NOMO-1 (cell line): ENCODE measurements around the gene SPOPL.
A peak's percentile ranks its signal among the peaks of the same experiment; 100 is the strongest.
"Not testable (repeated sequence)": the region's sequence is repeated elsewhere in the genome, so short reads cannot be mapped to it uniquely, and the experiment has no call there.

Experiments
- DNase-seq, 2 experiments: peaks; one replicate each; lab custom pipeline; 2025; ENCODE audit not compliant: unreplicated experiment in 2 of 2; lab: John Stamatoyannopoulos, UW

Gene SPOPL

GRCh38 chr2:138501425-138502254, at the start of gene SPOPL:
SPOPL (plus strand) TSS chr2:138501770; CDS start chr2:138550217, 48,447 bp downstream.
- DNase-seq, result peak; percentile 86 to 95

- no peak for DNase-seq
Measured at GRCh38 chr2:138452324-138452723, 49.2 kb upstream of the SPOPL start.

DNA sequence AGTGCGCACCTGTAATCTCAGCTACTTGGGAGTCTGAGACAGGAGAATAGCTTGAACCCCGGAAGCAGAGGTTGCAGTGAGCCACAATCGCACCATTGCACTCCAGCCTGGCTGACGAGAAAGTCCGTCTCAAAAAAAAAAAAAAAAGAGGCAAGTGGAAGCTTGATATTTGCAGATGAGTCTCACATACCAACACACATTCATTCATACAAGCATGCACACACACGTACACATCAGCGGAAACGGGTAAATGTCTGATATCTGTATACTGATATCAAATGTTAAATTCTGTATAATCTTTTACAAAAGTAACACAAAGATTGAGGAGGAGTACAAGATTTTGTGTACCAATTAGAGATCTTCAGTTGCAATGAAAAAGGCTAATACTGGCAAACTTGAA, 47.8 kb upstream of the SPOPL start:
- DNase-seq, result no peak

- DNase-seq, result no peak
Measured at GRCh38 chr2:138454761-138455160, 46.8 kb upstream of the SPOPL start.

DNA sequence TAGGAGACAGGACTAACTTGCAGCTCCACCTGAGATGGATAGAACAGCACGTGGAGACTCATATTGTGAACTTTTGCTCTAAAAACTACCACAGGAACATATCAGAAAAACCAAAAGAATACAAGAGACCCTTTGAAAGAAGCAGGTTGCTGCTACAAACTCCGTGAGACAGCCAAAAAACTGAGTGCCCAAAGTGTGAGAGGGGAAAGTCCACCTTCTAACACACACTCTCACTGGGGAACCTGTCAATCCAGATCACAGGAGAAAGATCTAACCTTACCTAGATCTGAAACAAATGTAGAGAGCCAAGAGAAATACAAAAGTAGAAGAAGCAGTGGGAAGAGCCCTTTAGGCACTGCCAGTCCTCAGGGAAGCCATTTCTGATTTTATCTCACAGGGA, 46.3 kb upstream of the SPOPL start:
- no peak for DNase-seq

DNA sequence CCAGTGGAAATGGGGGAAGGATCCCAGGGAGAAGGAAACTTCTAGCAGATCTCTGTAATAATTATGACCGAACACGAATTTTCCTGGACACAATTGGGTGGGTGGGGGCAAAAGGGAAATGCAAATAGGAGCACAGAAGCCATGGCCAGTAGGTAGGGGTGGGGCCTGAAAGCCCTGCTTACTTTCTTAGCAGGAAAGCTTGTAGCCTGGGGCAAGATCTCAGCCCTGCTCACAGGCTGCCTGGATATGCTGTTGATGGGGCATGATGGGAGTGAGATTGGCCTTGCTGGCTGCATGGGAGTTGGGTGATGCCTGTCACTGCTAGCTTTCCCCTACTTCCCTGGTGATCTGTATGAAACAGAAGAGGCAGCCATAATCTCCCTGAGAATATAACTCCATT, 45.9 kb upstream of the SPOPL start:
- DNase-seq, result no peak

DNA sequence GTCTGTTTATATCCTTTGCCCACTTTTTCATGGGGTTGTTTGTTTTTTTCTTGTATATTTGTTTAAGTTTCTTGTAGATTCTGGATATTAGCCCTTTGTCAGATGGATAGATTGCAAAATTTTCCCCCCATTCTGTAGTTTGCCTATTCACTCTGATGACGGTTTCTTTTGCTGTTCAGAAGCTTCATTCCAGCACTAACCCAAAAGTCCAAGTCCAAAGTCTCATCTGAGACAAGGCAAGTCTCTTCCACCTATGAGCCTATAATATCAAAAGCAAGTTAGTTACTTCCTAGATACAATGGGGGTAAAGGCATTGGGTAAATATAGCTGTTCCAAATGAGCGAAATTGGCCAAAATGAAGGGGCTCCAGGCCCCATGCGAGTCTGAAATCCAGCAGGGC, 38.9 kb upstream of the SPOPL start:
- not testable (repeated sequence) for DNase-seq

DNA sequence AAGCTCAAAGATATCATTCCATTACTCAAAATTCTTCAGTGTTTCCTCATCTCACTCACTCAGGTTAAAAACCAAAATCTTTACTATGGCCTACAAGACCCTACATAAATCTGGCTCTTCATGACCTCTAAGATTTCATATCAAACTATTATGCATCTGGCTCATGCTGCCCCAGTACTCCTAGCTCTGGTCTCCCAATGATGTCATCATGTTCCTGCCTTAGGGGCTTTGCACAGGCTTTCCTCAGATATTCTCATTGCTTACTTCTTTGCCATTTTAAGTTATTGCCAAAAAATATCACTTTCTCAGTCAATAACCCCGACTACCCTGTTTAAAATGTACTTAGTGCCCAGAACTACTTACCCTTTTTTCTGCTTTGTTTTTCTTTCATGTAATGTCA, 33.0 kb upstream of the SPOPL start:
- no peak for DNase-seq

GRCh38 chr2:138469411-138469810, 32.2 kb upstream of the SPOPL start:
- DNase-seq, result no peak

GRCh38 chr2:138470941-138471340, 30.6 kb upstream of the SPOPL start:
- DNase-seq, result no peak

GRCh38 chr2:138474100-138474825, 27.3 kb upstream of the SPOPL start:
- no peak for DNase-seq

DNA sequence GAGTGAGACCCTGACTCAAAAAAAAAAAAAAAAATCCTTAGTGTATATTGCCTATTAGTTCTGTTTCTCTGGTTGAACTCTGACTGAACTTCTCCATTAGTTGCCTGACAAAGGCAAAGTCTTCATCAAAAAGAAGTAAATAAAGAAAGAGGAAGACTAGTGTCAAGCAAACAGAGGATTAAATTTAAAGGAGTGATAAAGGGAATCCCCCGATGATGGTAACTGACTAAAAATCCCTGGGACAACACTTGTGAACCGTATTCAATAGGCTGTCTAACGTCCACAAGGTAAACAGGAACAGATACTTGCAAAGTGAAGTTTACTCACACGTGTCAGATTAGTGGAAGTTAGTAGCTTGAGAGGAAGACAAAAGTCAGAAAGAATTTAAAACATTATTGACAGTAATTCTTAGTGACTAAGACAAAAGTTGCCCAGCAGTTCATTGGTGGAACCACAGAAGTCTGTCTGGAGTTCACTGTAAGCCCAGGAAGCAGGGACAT, 26.2 kb upstream of the SPOPL start:
- peak in 1 of 2 experiments; percentile 66 for DNase-seq

GRCh38 chr2:138476186-138476585, 25.4 kb upstream of the SPOPL start:
- DNase-seq, result no peak

GRCh38 chr2:138476940-138477339, 24.6 kb upstream of the SPOPL start:
- no peak for DNase-seq

DNA sequence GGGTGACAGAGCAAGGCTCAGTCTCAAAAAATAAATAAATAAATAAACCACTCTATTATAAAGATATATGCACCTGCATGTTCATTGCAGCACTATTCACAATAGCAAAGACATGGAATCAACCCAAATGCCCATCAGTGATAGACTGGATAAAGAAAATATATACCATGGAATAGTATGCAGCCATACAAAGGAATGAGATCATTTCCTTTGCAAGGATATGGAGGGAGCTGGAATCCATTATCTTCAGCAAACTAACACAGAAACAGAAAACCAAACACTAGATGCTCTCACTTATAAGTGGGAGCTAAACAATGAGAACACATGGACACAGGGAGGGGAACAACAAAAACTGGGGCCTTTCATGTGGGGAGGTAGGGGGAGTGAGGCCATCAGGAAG, 18.8 kb upstream of the SPOPL start:
- not testable (repeated sequence) for DNase-seq

DNA sequence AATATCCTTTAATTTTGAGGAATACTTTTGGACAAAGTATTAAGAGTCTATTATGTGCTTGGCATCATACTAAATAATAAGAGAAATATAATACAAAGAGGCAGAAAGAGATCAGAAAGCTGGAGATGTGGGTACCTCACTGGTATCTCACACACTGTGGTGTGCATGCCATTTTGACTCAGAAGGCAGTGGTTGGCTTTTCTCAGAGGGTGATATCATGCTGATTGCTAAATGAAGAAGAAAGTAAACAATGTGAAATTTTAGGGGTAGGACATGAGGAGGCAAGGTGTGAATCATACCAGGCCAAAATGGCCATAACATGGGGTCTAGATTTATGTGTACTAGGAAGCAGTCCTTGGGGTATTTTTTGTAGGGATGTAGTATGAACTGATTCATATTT, 16.6 kb upstream of the SPOPL start:
- DNase-seq, result no peak

DNA sequence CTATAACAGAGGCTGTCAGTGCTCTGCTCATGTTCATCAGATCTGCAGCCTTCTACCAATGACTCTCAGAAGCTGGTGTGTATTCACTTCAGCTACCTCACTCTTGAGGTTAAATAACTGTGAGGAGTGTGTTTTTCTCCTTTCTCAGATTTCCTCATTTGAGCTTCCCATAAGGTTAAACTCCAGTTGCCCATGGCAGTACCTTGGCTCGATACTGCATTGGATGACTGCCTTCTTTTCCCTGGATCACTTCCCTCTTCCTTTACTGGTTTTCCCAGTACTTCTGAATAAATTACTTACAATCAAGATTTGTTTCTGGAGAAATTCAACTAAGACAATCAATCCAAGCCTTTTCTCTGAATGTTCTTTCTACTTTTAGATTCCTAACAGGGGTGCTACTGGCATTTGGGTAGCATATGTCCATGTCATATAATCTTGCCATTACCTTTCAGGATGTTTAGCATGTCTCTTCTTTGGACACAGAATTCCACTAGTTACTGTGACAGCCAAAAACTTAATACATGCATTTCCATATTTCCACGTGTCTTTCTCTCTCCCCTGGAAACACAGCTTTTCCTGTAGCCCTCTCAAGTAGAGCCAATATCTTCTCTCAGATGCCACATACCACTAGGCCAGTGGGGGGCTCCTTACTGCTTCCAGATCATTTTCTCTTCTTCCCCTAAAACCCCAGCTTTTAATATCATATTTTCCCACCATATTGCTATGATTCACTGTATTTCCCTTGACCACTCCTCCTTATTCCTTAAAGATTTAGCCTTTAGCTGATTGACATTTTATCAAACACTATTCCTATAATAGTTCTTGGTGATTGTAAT, 15.0 kb upstream of the SPOPL start:
- no peak for DNase-seq

- DNase-seq, result no peak
Measured at GRCh38 chr2:138490673-138491494, 10.7 kb upstream of the SPOPL start.

GRCh38 chr2:138491495-138491862, 10.1 kb upstream of the SPOPL start:
- no peak for DNase-seq

- DNase-seq, result no peak
Measured at GRCh38 chr2:138492160-138492559, 9.4 kb upstream of the SPOPL start.
